BE2C (cell line): Measurements from ENCODE around the gene TAF1.
"Not testable (repeated sequence)": the region's sequence is repeated elsewhere in the genome, so short reads cannot be mapped to it uniquely, and the experiment has no call there.

Experiments used
- DNase-seq: peaks from one replicate; pipeline ENCODE4 v3.0.0-alpha.2; 2020
- H3K27me3 ChIP-seq: fragments of 250-450 bp; sonication (Bioruptor Pico); 2 replicates; pipeline ENCODE4 v1.5.1; 2020; ENCODE audit warnings: mild to moderate bottlenecking
- H3K36me3 ChIP-seq: fragments of 250-450 bp; sonication (Bioruptor Pico); 2 replicates; pipeline ENCODE4 v1.5.1; 2020; ENCODE audit warnings: mild to moderate bottlenecking
- H3K4me1 ChIP-seq: fragments of 250-450 bp; sonication (Bioruptor Pico); 2 replicates; pipeline ENCODE4 v1.5.1; 2020
- H3K4me3 ChIP-seq: 2 replicates; pipeline ENCODE4 v1.5.1; 2011; ENCODE audit warnings: low read depth, low read length
- H3K9me3 ChIP-seq: fragments of 250-450 bp; sonication (Bioruptor Pico); 2 replicates; pipeline ENCODE4 v1.5.1; 2020
- CTCF ChIP-seq: IDR thresholded peaks from 2 replicates; pipeline ENCODE4 v1.5.1; 2012; ENCODE audit warnings: mild to moderate bottlenecking, low read depth, low read length

TAF1 gene

GRCh38 chrX:71482228-71482958, 116.2 kb downstream of the TAF1 start:
- no peaks in the 10 kb centered on the region for H3K4me1 ChIP-seq
- DNase-seq = no peak
- no peaks in the 10 kb centered on the region for H3K9me3 ChIP-seq
- no peak overlapping the region for H3K4me3 ChIP-seq
- H3K36me3 ChIP-seq = no peaks in the 10 kb centered on the region
- H3K27me3 ChIP-seq = no peaks in the 10 kb centered on the region
- TF ChIP-seq CTCF = no peak

GRCh38 chrX:71487814-71488213, 121.7 kb downstream of the TAF1 start:
- DNase-seq = no peak
- Histone ChIP-seq H3K4me1 (no peaks in the 10 kb centered on the region), H3K27me3 (no peaks in the 10 kb centered on the region), H3K9me3 (no peaks in the 10 kb centered on the region), H3K36me3 (no peaks in the 10 kb centered on the region), H3K4me3 (no peak overlapping the region)
- no peak for TF ChIP-seq CTCF

GRCh38 chrX:71489540-71489939, 123.4 kb downstream of the TAF1 start:
- no peaks in the 10 kb centered on the region for H3K4me1 ChIP-seq
- DNase-seq = no peak
- H3K4me3 ChIP-seq = no peak overlapping the region
- no peaks in the 10 kb centered on the region for H3K36me3 ChIP-seq
- no peaks in the 10 kb centered on the region for H3K27me3 ChIP-seq
- H3K9me3 ChIP-seq = no peaks in the 10 kb centered on the region
- no peak for TF ChIP-seq CTCF

GRCh38 chrX:71492231-71493065, 126.3 kb downstream of the TAF1 start:
- no peak for TF ChIP-seq CTCF
- peak; percentile 4 for DNase-seq
- Histone ChIP-seq H3K4me1 (no peaks in the 10 kb centered on the region), H3K27me3 (no peaks in the 10 kb centered on the region), H3K9me3 (no peaks in the 10 kb centered on the region), H3K36me3 (no peaks in the 10 kb centered on the region), H3K4me3 (peak overlapping the region; percentile 23)

- DNase-seq = no peak
- H3K4me1 ChIP-seq = no peaks in the 10 kb centered on the region
- no peak overlapping the region; the same call in none of the 2 replicates for H3K4me3 ChIP-seq
- no peaks in the 10 kb centered on the region for H3K9me3 ChIP-seq
- TF ChIP-seq CTCF = no peak
- H3K27me3 ChIP-seq = no peaks in the 10 kb centered on the region
- H3K36me3 ChIP-seq = no peaks in the 10 kb centered on the region
These were observed 127.0 kb downstream of the TAF1 start for GRCh38 chrX:71493111-71493613.

- DNase-seq, H3K4me3 ChIP-seq, H3K27me3 ChIP-seq, H3K4me1 ChIP-seq, H3K9me3 ChIP-seq, H3K36me3 ChIP-seq: not testable (repeated sequence)
These were observed 129.8 kb downstream of the TAF1 start for GRCh38 chrX:71495979-71496378.
